Measurements from ENCODE around the gene OCRL.

OCRL gene

GRCh38 chrX:129531132-129531531, 8.9 kb upstream of the OCRL start:
- Histone ChIP-seq H3K23ac (ENCODE audit: low read length in 2 of 2) (no peak overlapping the region), H3K4me1 (ENCODE audit: control insufficient read depth, insufficient read depth, low read depth, low read length) (no peaks in the 10 kb centered on the region)

GRCh38 chrX:129534816-129535578, 5.1 kb upstream of the OCRL start:
- H3K27me3 ChIP-seq (ENCODE audit: control insufficient read depth in 1 of 2, insufficient read depth in 1 of 2, low read length in 2 of 2): peaks cover 0 to 5% of the 10 kb centered on the region in 2 experiments
- H3K18ac ChIP-seq (ENCODE audit: low read depth in 1 of 2, low read length in 2 of 2): no peak overlapping the region

More at GRCh38 chrX:129531132-129531531, 8.9 kb upstream of the OCRL start:
- DNase-seq: no peak
- peaks cover 0 to 5% of the 10 kb centered on the region in 2 experiments for H3K27me3 ChIP-seq (ENCODE audit: control insufficient read depth in 1 of 2, insufficient read depth in 1 of 2, low read length in 2 of 2)
- no peak overlapping the region for H3K14ac ChIP-seq (ENCODE audit: low read length in 2 of 2)
- H3K27ac ChIP-seq (ENCODE audit: low read length, poor library complexity, severe bottlenecking): no peak overlapping the region
- no peak overlapping the region for H4K91ac ChIP-seq (ENCODE audit: low read length)
- no peak overlapping the region for H2BK120ac ChIP-seq (ENCODE audit: low read depth, low read length)
- no peak overlapping the region for H3K18ac ChIP-seq (ENCODE audit: low read depth in 1 of 2, low read length in 2 of 2)
- H3K4me2 ChIP-seq (ENCODE audit: low read length, poor library complexity, severe bottlenecking): no peak overlapping the region
- 87% methylated on average over 1 of the region's 1 CpG for WGBS
- H2AK5ac ChIP-seq (ENCODE audit: low read length, severe bottlenecking): no peak overlapping the region
- H2BK12ac ChIP-seq (ENCODE audit: low read length in 2 of 2): no peak overlapping the region
- H3K9ac ChIP-seq (ENCODE audit: low read length): no peak overlapping the region
- H3K36me3 ChIP-seq (ENCODE audit: control insufficient read depth in 1 of 2, insufficient read depth in 2 of 2, low read depth in 1 of 2, low read length in 2 of 2): no peaks in the 10 kb centered on the region
- H3K4me3 ChIP-seq (ENCODE audit: insufficient read depth in 1 of 2, low read depth in 1 of 2, low read length in 2 of 2): no peak overlapping the region
- H4K8ac ChIP-seq (ENCODE audit: low read length): no peak overlapping the region
- no peak overlapping the region for H2BK15ac ChIP-seq (ENCODE audit: low read depth, poor library complexity, severe bottlenecking)
- H3K4ac ChIP-seq (ENCODE audit: low read depth in 1 of 2, low read length in 2 of 2): no peak overlapping the region
- H2AFZ ChIP-seq (ENCODE audit: low read depth, low read length): no peak overlapping the region
- H2BK5ac ChIP-seq (ENCODE audit: low read depth, low read length, poor library complexity, severe bottlenecking): no peak overlapping the region
- no peaks in the 10 kb centered on the region for H3K9me3 ChIP-seq (ENCODE audit: control insufficient read depth, low read length)
- H3K79me1 ChIP-seq (replicated peaks; ENCODE audit: low read length, poor library complexity, severe bottlenecking): no peaks in the 10 kb centered on the region

GRCh38 chrX:129540722-129541184, 694 bp downstream of the OCRL start:
- no CpG with 5 or more reads among the region's 14 CpGs for WGBS
- Histone ChIP-seq H3K4me1 (ENCODE audit: control insufficient read depth, insufficient read depth, low read depth, low read length) (no peaks in the 10 kb centered on the region), H3K4me3 (ENCODE audit: insufficient read depth in 1 of 2, low read depth in 1 of 2, low read length in 2 of 2) (peak overlapping the region; percentile 81 to 84), H2BK12ac (ENCODE audit: low read length in 2 of 2) (no peak overlapping the region), H3K23ac (ENCODE audit: low read length in 2 of 2) (no peak overlapping the region), H3K27me3 (ENCODE audit: control insufficient read depth in 1 of 2, insufficient read depth in 1 of 2, low read length in 2 of 2) (no peaks in the 10 kb centered on the region), H2BK5ac (ENCODE audit: low read depth, low read length, poor library complexity, severe bottlenecking) (no peak overlapping the region), H3K79me1 (replicated peaks; ENCODE audit: low read length, poor library complexity, severe bottlenecking) (peaks cover 9% of the 10 kb centered on the region), H3K4me2 (ENCODE audit: low read length, poor library complexity, severe bottlenecking) (peak overlapping the region; percentile 73), H2AFZ (ENCODE audit: low read depth, low read length) (no peak overlapping the region), H3K36me3 (ENCODE audit: control insufficient read depth in 1 of 2, insufficient read depth in 2 of 2, low read depth in 1 of 2, low read length in 2 of 2) (peaks cover 0 to 9% of the 10 kb centered on the region in 2 experiments), H4K91ac (ENCODE audit: low read length) (peak overlapping the region; percentile 27), H3K4ac (ENCODE audit: low read depth in 1 of 2, low read length in 2 of 2) (no peak overlapping the region), H3K27ac (ENCODE audit: low read length, poor library complexity, severe bottlenecking) (no peak overlapping the region), H3K14ac (ENCODE audit: low read length in 2 of 2) (no peak overlapping the region), H3K18ac (ENCODE audit: low read depth in 1 of 2, low read length in 2 of 2) (no peak overlapping the region), H2BK120ac (ENCODE audit: low read depth, low read length) (no peak overlapping the region), H2AK5ac (ENCODE audit: low read length, severe bottlenecking) (no peak overlapping the region), H2BK15ac (ENCODE audit: low read depth, poor library complexity, severe bottlenecking) (no peak overlapping the region), H4K8ac (ENCODE audit: low read length) (no peak overlapping the region), H3K9me3 (ENCODE audit: control insufficient read depth, low read length) (no peaks in the 10 kb centered on the region), H3K9ac (ENCODE audit: low read length) (peak overlapping the region; percentile 80)
- no peak for DNase-seq

More at GRCh38 chrX:129534816-129535578, 5.1 kb upstream of the OCRL start:
- H4K91ac ChIP-seq (ENCODE audit: low read length): no peak overlapping the region
- H3K9ac ChIP-seq (ENCODE audit: low read length): no peak overlapping the region
- WGBS: 100% methylated on average over 1 of the region's 4 CpGs
- DNase-seq: peak; percentile 19
- H2BK120ac ChIP-seq (ENCODE audit: low read depth, low read length): no peak overlapping the region
- no peak overlapping the region for H3K4me3 ChIP-seq (ENCODE audit: insufficient read depth in 1 of 2, low read depth in 1 of 2, low read length in 2 of 2)
- H3K79me1 ChIP-seq (replicated peaks; ENCODE audit: low read length, poor library complexity, severe bottlenecking): no peaks in the 10 kb centered on the region
- H2BK5ac ChIP-seq (ENCODE audit: low read depth, low read length, poor library complexity, severe bottlenecking): no peak overlapping the region
- H4K8ac ChIP-seq (ENCODE audit: low read length): no peak overlapping the region
- H2BK15ac ChIP-seq (ENCODE audit: low read depth, poor library complexity, severe bottlenecking): no peak overlapping the region
- no peak overlapping the region for H3K4me2 ChIP-seq (ENCODE audit: low read length, poor library complexity, severe bottlenecking)
- no peak overlapping the region for H2AK5ac ChIP-seq (ENCODE audit: low read length, severe bottlenecking)
- no peaks in the 10 kb centered on the region for H3K36me3 ChIP-seq (ENCODE audit: control insufficient read depth in 1 of 2, insufficient read depth in 2 of 2, low read depth in 1 of 2, low read length in 2 of 2)
- H3K27ac ChIP-seq (ENCODE audit: low read length, poor library complexity, severe bottlenecking): no peak overlapping the region
- no peak overlapping the region for H3K23ac ChIP-seq (ENCODE audit: low read length in 2 of 2)
- H3K9me3 ChIP-seq (ENCODE audit: control insufficient read depth, low read length): no peaks in the 10 kb centered on the region
- no peaks in the 10 kb centered on the region for H3K4me1 ChIP-seq (ENCODE audit: control insufficient read depth, insufficient read depth, low read depth, low read length)
- no peak overlapping the region for H3K14ac ChIP-seq (ENCODE audit: low read length in 2 of 2)
- H2AFZ ChIP-seq (ENCODE audit: low read depth, low read length): no peak overlapping the region
- no peak overlapping the region for H2BK12ac ChIP-seq (ENCODE audit: low read length in 2 of 2)
- H3K4ac ChIP-seq (ENCODE audit: low read depth in 1 of 2, low read length in 2 of 2): no peak overlapping the region

GRCh38 chrX:129544780-129545179, 4.7 kb downstream of the OCRL start:
- H3K79me1 ChIP-seq (replicated peaks; ENCODE audit: low read length, poor library complexity, severe bottlenecking): peaks cover 15% of the 10 kb centered on the region
- WGBS: no CpG with 5 or more reads among the region's 2 CpGs
- no peak overlapping the region for H3K4me2 ChIP-seq (ENCODE audit: low read length, poor library complexity, severe bottlenecking)
- H3K27ac ChIP-seq (ENCODE audit: low read length, poor library complexity, severe bottlenecking): no peak overlapping the region
- no peak overlapping the region for H3K9ac ChIP-seq (ENCODE audit: low read length)
- no peak for DNase-seq
- H3K18ac ChIP-seq (ENCODE audit: low read depth in 1 of 2, low read length in 2 of 2): no peak overlapping the region
- no peak overlapping the region for H2BK5ac ChIP-seq (ENCODE audit: low read depth, low read length, poor library complexity, severe bottlenecking)
- H3K4me1 ChIP-seq (ENCODE audit: control insufficient read depth, insufficient read depth, low read depth, low read length): no peaks in the 10 kb centered on the region
- no peak overlapping the region for H4K8ac ChIP-seq (ENCODE audit: low read length)
- H3K14ac ChIP-seq (ENCODE audit: low read length in 2 of 2): no peak overlapping the region
- H3K27me3 ChIP-seq (ENCODE audit: control insufficient read depth in 1 of 2, insufficient read depth in 1 of 2, low read length in 2 of 2): peaks cover 0 to 4% of the 10 kb centered on the region in 2 experiments
- H2BK12ac ChIP-seq (ENCODE audit: low read length in 2 of 2): no peak overlapping the region
- no peak overlapping the region for H3K4ac ChIP-seq (ENCODE audit: low read depth in 1 of 2, low read length in 2 of 2)
- no peak overlapping the region for H3K4me3 ChIP-seq (ENCODE audit: insufficient read depth in 1 of 2, low read depth in 1 of 2, low read length in 2 of 2)
- no peak overlapping the region for H2AK5ac ChIP-seq (ENCODE audit: low read length, severe bottlenecking)
- peaks cover 0 to 29% of the 10 kb centered on the region in 2 experiments for H3K36me3 ChIP-seq (ENCODE audit: control insufficient read depth in 1 of 2, insufficient read depth in 2 of 2, low read depth in 1 of 2, low read length in 2 of 2)
- H4K91ac ChIP-seq (ENCODE audit: low read length): no peak overlapping the region
- no peaks in the 10 kb centered on the region for H3K9me3 ChIP-seq (ENCODE audit: control insufficient read depth, low read length)
- H2AFZ ChIP-seq (ENCODE audit: low read depth, low read length): no peak overlapping the region
- no peak overlapping the region for H2BK120ac ChIP-seq (ENCODE audit: low read depth, low read length)
- H2BK15ac ChIP-seq (ENCODE audit: low read depth, poor library complexity, severe bottlenecking): no peak overlapping the region
- H3K23ac ChIP-seq (ENCODE audit: low read length in 2 of 2): no peak overlapping the region

All from mesenchymal stem cell (in vitro differentiated cells and primary cell).